SK-N-SH treated with all-trans-retinoic acid at 6 μM for 48 hours (cell line): ENCODE measurements around the gene GALR1.

Source experiments
- ATAC-seq: fragments of 200-7000 bp; cut with Tn5 transposase; 3 replicates; pipeline ENCODE4 v1.9.1; 2020; ENCODE audit warnings: mild to moderate bottlenecking, moderate library complexity
- ARNTL ChIP-seq: fragments of 450-650 bp; formaldehyde crosslinking; IDR thresholded peaks from 2 replicates; pipeline ENCODE4 v1.5.0; 2020; ENCODE audit warnings: low read depth, mild to moderate bottlenecking, moderate library complexity, borderline replicate concordance
- BACH2 ChIP-seq: fragments of 250-450 bp; sonication (Bioruptor Pico); IDR thresholded peaks from 2 replicates; pipeline ENCODE4 v1.9.0; 2021; ENCODE audit warnings: mild to moderate bottlenecking, borderline replicate concordance
- CREB5 ChIP-seq: fragments of 250-450 bp; sonication (Bioruptor Pico); IDR thresholded peaks from 2 replicates; pipeline ENCODE4 v1.5.1; 2020; ENCODE audit warnings: low read depth, mild to moderate bottlenecking, moderate library complexity
- CSDC2 ChIP-seq: fragments of 250-450 bp; sonication (Bioruptor Pico); IDR thresholded peaks from 2 replicates; pipeline ENCODE4 v1.5.0; 2020; ENCODE audit warnings: mild to moderate bottlenecking, moderate library complexity
- GLIS3 ChIP-seq: fragments of 250-450 bp; sonication (Bioruptor Pico); IDR thresholded peaks from 2 replicates; pipeline ENCODE4 v1.5.0; 2020; ENCODE audit warnings: mild to moderate bottlenecking, moderate library complexity
- ISL1 ChIP-seq: fragments of 250-450 bp; sonication (Bioruptor Pico); IDR thresholded peaks from 2 replicates; pipeline ENCODE4 v2.1.2; 2022; ENCODE audit warnings: mild to moderate bottlenecking, moderate library complexity
- OSR1 ChIP-seq: fragments of 250-450 bp; sonication (Bioruptor Pico); IDR thresholded peaks from 2 replicates; pipeline ENCODE4 v1.8.0; 2022; ENCODE audit warnings: moderate library complexity, mild to moderate bottlenecking, inconsistent platforms
- PATZ1 ChIP-seq: fragments of 250-450 bp; sonication (Bioruptor Pico); IDR thresholded peaks from 2 replicates; pipeline ENCODE4 v1.8.0; 2020; ENCODE audit warnings: mild to moderate bottlenecking, moderate library complexity, borderline replicate concordance
- POU6F1 ChIP-seq: fragments of 250-450 bp; sonication (Bioruptor Pico); IDR thresholded peaks from 2 replicates; pipeline ENCODE4 v1.8.0; 2021; ENCODE audit warnings: low read depth, mild to moderate bottlenecking, moderate library complexity, borderline replicate concordance
- PPARA ChIP-seq: fragments of 250-450 bp; sonication (Bioruptor Pico); IDR thresholded peaks from 2 replicates; pipeline ENCODE4 v1.5.0; 2020; ENCODE audit warnings: mild to moderate bottlenecking, borderline replicate concordance
- RARB ChIP-seq: fragments of 250-450 bp; sonication (Bioruptor Pico); IDR thresholded peaks from 2 replicates; pipeline ENCODE4 v1.8.0; 2021; ENCODE audit warnings: mild to moderate bottlenecking, moderate library complexity
- SNAI2 ChIP-seq: fragments of 250-450 bp; sonication (Bioruptor Pico); IDR thresholded peaks from 2 replicates; pipeline ENCODE4 v1.5.0; 2020; ENCODE audit warnings: mild to moderate bottlenecking, moderate library complexity
- TCF4 ChIP-seq: fragments of 250-450 bp; sonication (Bioruptor Pico); IDR thresholded peaks from 2 replicates; pipeline ENCODE4 v1.8.0; 2021; ENCODE audit warnings: mild to moderate bottlenecking, moderate library complexity, borderline replicate concordance
- TOX ChIP-seq: fragments of 250-450 bp; sonication (Bioruptor Pico); IDR thresholded peaks from 2 replicates; pipeline ENCODE4 v1.8.0; 2021; ENCODE audit warnings: mild to moderate bottlenecking, moderate library complexity, borderline replicate concordance
- TSHZ2 ChIP-seq: fragments of 250-450 bp; sonication (Bioruptor Pico); IDR thresholded peaks from 2 replicates; pipeline ENCODE4 v1.5.0; 2020; ENCODE audit warnings: mild to moderate bottlenecking, moderate library complexity
- ZC3H10 ChIP-seq: fragments of 250-450 bp; sonication (Bioruptor Pico); IDR thresholded peaks from 2 replicates; pipeline ENCODE4 v1.5.1; 2021; ENCODE audit warnings: mild to moderate bottlenecking, moderate library complexity
- ZFP3 ChIP-seq: fragments of 250-450 bp; sonication (Bioruptor Pico); IDR thresholded peaks from 2 replicates; pipeline ENCODE4 v1.5.0; 2020; ENCODE audit warnings: mild to moderate bottlenecking, moderate library complexity
- ZFP30 ChIP-seq: fragments of 450-650 bp; formaldehyde crosslinking; IDR thresholded peaks from 2 replicates; pipeline ENCODE4 v1.5.0; 2022; ENCODE audit warnings: mild to moderate bottlenecking, moderate library complexity
- ZNF565 ChIP-seq: fragments of 450-650 bp; formaldehyde crosslinking; conservative IDR thresholded peaks from 2 replicates; pipeline ENCODE4 v1.5.0; 2020; ENCODE audit warnings: low read depth, mild to moderate bottlenecking, moderate library complexity
- ZNF70 ChIP-seq: fragments of 450-650 bp; formaldehyde crosslinking; IDR thresholded peaks from 2 replicates; pipeline ENCODE4 v1.5.0; 2020; ENCODE audit warnings: mild to moderate bottlenecking, moderate library complexity
- ZNF8 ChIP-seq: fragments of 450-650 bp; formaldehyde crosslinking; IDR thresholded peaks from 2 replicates; pipeline ENCODE4 v1.5.0; 2020; ENCODE audit warnings: mild to moderate bottlenecking, moderate library complexity
- TF ChIP-seq, protein P1 (sequence below): fragments of 250-450 bp; sonication (Bioruptor Pico); IDR thresholded peaks from 2 replicates; pipeline ENCODE4 v1.5.1; 2021; ENCODE audit warnings: mild to moderate bottlenecking, moderate library complexity

The GALR1 gene

DNA sequence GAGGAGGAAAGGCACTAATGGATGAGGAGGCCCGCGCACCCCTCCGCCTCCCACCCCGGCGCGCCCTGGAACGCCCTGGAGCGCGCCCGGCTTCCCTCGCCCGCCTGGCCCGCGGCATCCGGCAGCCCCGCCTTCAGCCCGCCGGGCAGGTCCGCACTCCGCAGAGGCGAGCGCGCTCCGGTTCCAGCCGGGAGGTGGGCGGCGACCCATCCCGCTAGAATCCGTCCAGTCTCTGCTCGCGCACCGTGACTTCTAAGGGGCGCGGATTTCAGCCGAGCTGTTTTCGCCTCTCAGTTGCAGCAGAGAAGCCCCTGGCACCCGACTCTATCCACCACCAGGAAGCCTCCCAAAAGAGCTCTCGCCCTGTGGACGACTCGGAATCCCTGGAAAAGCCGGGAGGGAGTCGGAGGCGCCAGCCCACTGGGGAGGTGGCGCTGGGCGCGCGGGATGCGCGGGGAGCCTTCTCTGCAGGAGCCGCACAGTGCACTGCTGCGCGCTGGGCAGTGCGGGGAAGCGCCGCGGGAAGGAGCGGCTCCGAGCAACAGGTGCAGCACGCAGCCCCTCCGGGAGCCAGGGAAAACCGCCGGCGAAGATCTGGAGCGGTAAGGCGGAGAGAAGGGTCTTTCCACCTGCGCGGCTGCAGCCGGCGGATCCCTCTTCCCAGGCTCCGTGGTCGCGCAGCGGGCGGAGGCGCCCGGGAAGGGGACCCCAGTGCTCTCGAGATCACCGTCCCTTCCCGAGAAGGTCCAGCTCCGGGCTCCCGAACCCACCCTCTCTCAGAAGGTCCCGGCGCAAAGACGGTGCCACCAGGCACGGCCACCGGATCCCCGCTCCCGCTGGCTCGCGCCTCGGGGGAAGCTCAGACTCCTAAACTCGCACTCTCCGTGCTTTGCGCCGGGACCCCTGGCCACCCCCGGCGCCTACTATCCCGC is at the start of gene GALR1:
Gene GALR1, plus strand, starts transcription at position 280 of the 932 bp plus-strand sequence. CDS start 701 bp downstream, outside the sequence.
- TF ChIP-seq SNAI2 (CRISPR knock-in tag) = no peak
- TF ChIP-seq CREB5 (CRISPR knock-in tag) = no peak
- TF ChIP-seq TCF4 (CRISPR knock-in tag) = no peak
- no peak for TF ChIP-seq CSDC2 (CRISPR knock-in tag)
- no peak for TF ChIP-seq POU6F1 (CRISPR knock-in tag)
- TF ChIP-seq ZNF8 = no peak
- no peak for TF ChIP-seq ZFP3 (CRISPR knock-in tag)
- no peak for TF ChIP-seq ZNF70
- no peak for TF ChIP-seq BACH2 (CRISPR knock-in tag)
- TF ChIP-seq ISL1 (CRISPR knock-in tag) = no peak
- TF ChIP-seq ARNTL = no peak
- no peak for TF ChIP-seq OSR1 (CRISPR knock-in tag)
- TF ChIP-seq ZC3H10 (CRISPR knock-in tag) = no peak
- TF ChIP-seq ZFP30 (CRISPR knock-in tag) = no peak
- no peak for TF ChIP-seq PATZ1 (CRISPR knock-in tag)
- TF ChIP-seq ZNF565 (CRISPR knock-in tag) = no peak
- no peak for TF ChIP-seq GLIS3 (CRISPR knock-in tag)
- TF ChIP-seq PPARA = no peak
- no peak for ATAC-seq

GRCh38 chr18:77201506-77201905 is 48.1 kb upstream of the GALR1 start:
- TF ChIP-seq TCF4 (CRISPR knock-in tag) (no peak), ZC3H10 (CRISPR knock-in tag) (no peak), ARNTL (no peak), GLIS3 (CRISPR knock-in tag) (no peak), ZNF70 (no peak), TSHZ2 (CRISPR knock-in tag) (no peak), PPARA (no peak), RARB (no peak), ISL1 (CRISPR knock-in tag) (no peak), CREB5 (CRISPR knock-in tag) (no peak), SNAI2 (CRISPR knock-in tag) (no peak), TOX (CRISPR knock-in tag) (no peak), CSDC2 (CRISPR knock-in tag) (no peak), ZNF565 (CRISPR knock-in tag) (no peak), OSR1 (CRISPR knock-in tag) (no peak)
- TF ChIP-seq, protein P1, sequence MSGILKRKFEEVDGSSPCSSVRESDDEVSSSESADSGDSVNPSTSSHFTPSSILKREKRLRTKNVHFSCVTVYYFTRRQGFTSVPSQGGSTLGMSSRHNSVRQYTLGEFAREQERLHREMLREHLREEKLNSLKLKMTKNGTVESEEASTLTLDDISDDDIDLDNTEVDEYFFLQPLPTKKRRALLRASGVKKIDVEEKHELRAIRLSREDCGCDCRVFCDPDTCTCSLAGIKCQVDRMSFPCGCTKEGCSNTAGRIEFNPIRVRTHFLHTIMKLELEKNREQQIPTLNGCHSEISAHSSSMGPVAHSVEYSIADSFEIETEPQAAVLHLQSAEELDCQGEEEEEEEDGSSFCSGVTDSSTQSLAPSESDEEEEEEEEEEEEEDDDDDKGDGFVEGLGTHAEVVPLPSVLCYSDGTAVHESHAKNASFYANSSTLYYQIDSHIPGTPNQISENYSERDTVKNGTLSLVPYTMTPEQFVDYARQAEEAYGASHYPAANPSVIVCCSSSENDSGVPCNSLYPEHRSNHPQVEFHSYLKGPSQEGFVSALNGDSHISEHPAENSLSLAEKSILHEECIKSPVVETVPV = no peak
- TF ChIP-seq, all 23 proteins: peak for 0
- no peak for ATAC-seq
